ENCODE results near the gene JAG1. TPM values are rescaled to one million over a fixed set of nuclear protein-coding genes. Genes with fewer than 3 reads are reported as not detected.

Gene JAG1
- total RNA-seq, 1 donor from 2014 or later: 161 TPM

- DNase-seq (ENCODE audit: low spot score): no peak
Observed at GRCh38 chr20:10699489-10699888, 25.7 kb upstream of the JAG1 start.

GRCh38 chr20:10696650-10697049, 22.9 kb upstream of the JAG1 start:
- DNase-seq (ENCODE audit: low spot score): no peak

- no peak for DNase-seq (ENCODE audit: low spot score)
Observed at GRCh38 chr20:10689385-10689784, 15.6 kb upstream of the JAG1 start.

- no peak for DNase-seq (ENCODE audit: low spot score)
Observed at GRCh38 chr20:10687895-10688294, 14.1 kb upstream of the JAG1 start.

GRCh38 chr20:10686356-10687133, 12.7 kb upstream of the JAG1 start:
- no peak for DNase-seq (ENCODE audit: low spot score)

GRCh38 chr20:10683537-10683936, 9.7 kb upstream of the JAG1 start:
- DNase-seq (ENCODE audit: low spot score): no peak

GRCh38 chr20:10682939-10683338, 9.1 kb upstream of the JAG1 start:
- DNase-seq (ENCODE audit: low spot score): no peak

- no peak for DNase-seq (ENCODE audit: low spot score)
Observed at GRCh38 chr20:10681494-10681893, 7.7 kb upstream of the JAG1 start.

GRCh38 chr20:10680571-10680970, 6.8 kb upstream of the JAG1 start:
- DNase-seq (ENCODE audit: low spot score): no peak

- DNase-seq (ENCODE audit: low spot score): no peak
Observed at GRCh38 chr20:10679269-10679668, 5.5 kb upstream of the JAG1 start.

GRCh38 chr20:10676518-10676917, 2.7 kb upstream of the JAG1 start:
- no peak for DNase-seq (ENCODE audit: low spot score)

- DNase-seq (ENCODE audit: low spot score): no peak
Observed at GRCh38 chr20:10675450-10675848, 1.6 kb upstream of the JAG1 start.

- DNase-seq (ENCODE audit: low spot score): peak; percentile 88
Observed at GRCh38 chr20:10674684-10675449, 1.1 kb upstream of the JAG1 start.

GRCh38 chr20:10673176-10673841, 490 bp downstream of the JAG1 start:
- no peak for DNase-seq (ENCODE audit: low spot score)

- DNase-seq (ENCODE audit: low spot score): peak; percentile 66
Observed at GRCh38 chr20:10672624-10673127, 1.1 kb downstream of the JAG1 start.

GRCh38 chr20:10671919-10672623, 1.7 kb downstream of the JAG1 start:
- peak; percentile 80 for DNase-seq (ENCODE audit: low spot score)

GRCh38 chr20:10671221-10671918, 2.4 kb downstream of the JAG1 start:
- peak; percentile 95 for DNase-seq (ENCODE audit: low spot score)

- DNase-seq (ENCODE audit: low spot score): no peak
Observed at GRCh38 chr20:10670501-10671220, 3.1 kb downstream of the JAG1 start.

- DNase-seq (ENCODE audit: low spot score): no peak
Observed at GRCh38 chr20:10669843-10670446, 3.9 kb downstream of the JAG1 start.

Data from ureter (tissue), 1 donor.